ENCODE data around the gene RHBDD2. TPM values are rescaled to one million over a fixed set of nuclear protein-coding genes. Genes with fewer than 3 reads are reported as not detected.

RHBDD2 gene
- total and polyA plus RNA-seq, 2 donors (not counting 3 experiments of a cell fraction or from before 2014, with no cell fraction given): 36.7 to 99.2 TPM

DNA sequence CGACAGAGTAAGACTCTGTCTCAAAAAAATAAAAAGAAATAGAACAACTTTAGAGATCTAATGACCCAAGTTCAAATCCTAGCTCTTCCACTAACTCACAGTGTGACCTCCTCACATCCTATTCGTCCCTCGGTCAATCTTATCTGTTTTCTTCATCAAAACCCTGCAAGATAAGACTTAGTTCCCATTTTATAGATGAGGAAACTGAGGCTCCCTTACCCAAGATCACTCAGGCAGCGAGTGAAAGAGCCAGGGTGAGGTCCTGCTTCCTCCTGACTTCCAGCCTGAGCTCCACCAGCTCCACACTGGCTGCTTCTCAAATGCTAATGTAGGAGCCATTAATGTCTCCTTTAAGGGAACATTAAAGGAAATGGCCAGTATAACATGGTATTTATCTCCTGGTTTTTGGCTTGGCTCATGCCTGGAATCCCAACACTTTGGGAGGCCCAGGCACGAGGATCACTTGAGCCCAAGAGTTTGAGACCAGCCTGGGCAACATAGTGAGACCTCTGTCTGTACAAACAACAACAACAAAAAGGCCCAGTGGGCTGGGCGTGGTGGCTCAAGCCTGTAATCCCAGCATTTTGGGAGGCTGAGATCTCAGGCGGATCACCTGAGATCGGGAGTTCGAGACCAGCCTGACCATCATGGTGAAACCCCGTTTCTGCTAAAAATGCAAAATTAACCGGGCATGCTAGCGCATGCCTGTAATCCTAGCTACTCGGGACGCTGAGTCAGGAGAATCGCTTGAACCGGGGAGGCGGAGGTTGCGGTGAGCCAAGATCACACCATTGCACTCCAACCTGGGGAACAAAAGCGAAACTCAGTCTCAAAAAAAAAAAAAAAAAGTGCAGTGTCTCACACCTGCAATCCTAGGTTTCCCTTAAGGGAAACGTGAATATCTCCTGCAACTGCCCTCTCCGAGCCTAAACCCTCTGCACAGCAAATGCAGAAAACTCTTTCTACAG is 3.4 kb upstream of the RHBDD2 start:
- H3K4me2 ChIP-seq (ENCODE audit: insufficient read depth, low read length): no peak overlapping the region
- no peaks in the 10 kb centered on the region for H3K9me1 ChIP-seq (replicated peaks; ENCODE audit: control insufficient read depth, extremely low read depth, insufficient read depth, low read length)
- BruUV-seq (replicated peaks): no TSS peak
- POLR2A ChIA-PET: interaction anchor here (0.5 kb wide), 1 partner anchor 34 kb away, joined by 5 read pairs; no protein-coding TSS in a partner anchor
- intact Hi-C loops (cut with micrococcal nuclease) (no loop called here), dilution Hi-C loops (cut with MboI; ENCODE audit: extremely low pct_ligation_motif_present, low sequenced_read_pairs) (no loop called here)
- no peak overlapping the region for H3K4me3 ChIP-seq (replicated peaks in 1 of 3; ENCODE audit: insufficient read depth in 1 of 3, low read depth in 1 of 3, low read length in 3 of 3)
- H3K9me3 ChIP-seq (replicated peaks; ENCODE audit: control insufficient read depth, insufficient read depth, low read length): no peaks in the 10 kb centered on the region
- no peaks in the 10 kb centered on the region for H3K36me3 ChIP-seq (ENCODE audit: control insufficient read depth in 2 of 2, extremely low read depth in 1 of 2, insufficient read depth in 2 of 2, low read length in 2 of 2)
- no peak overlapping the region for H2AFZ ChIP-seq (ENCODE audit: low read depth, low read length)
- H3K27me3 ChIP-seq (ENCODE audit: control insufficient read depth in 2 of 2, insufficient read depth in 2 of 2, low read length in 2 of 2): no peaks in the 10 kb centered on the region
- DNase-seq (ENCODE audit: low read depth, low spot score) (no peak), FAIRE-seq (no peak)
- CTCF ChIA-PET: no interaction called here
- H3K9ac ChIP-seq (replicated peaks; ENCODE audit: extremely low read depth, insufficient read depth, low read length): no peak overlapping the region
- peaks cover 11% of the 10 kb centered on the region for H3K79me2 ChIP-seq (ENCODE audit: control insufficient read depth, insufficient read depth, low read length)
- TF ChIP-seq MAX (IDR thresholded peaks at IDR 0.05; ENCODE audit: insufficient read depth, insufficient read length) (no peak), MYC (IDR thresholded peaks at IDR 0.05; ENCODE audit: low read depth, low read length) (no peak), FOS (IDR thresholded peaks at IDR 0.05; ENCODE audit: borderline replicate concordance, insufficient read depth, low read length) (no peak), EZH2 (IDR thresholded peaks at IDR 0.05; ENCODE audit: borderline replicate concordance, low read depth, low read length, severe bottlenecking) (no peak), POLR2AphosphoS5 (IDR thresholded peaks at IDR 0.05; ENCODE audit: insufficient read depth, low read depth, low read length) (no peak), POLR2A (IDR thresholded peaks at IDR 0.05; ENCODE audit: low read depth, low read length) (no peak), JUN (IDR thresholded peaks at IDR 0.05; ENCODE audit: borderline replicate concordance, insufficient read depth, insufficient read length, low read depth) (no peak), GATA2 (IDR thresholded peaks at IDR 0.05; ENCODE audit: insufficient read depth, insufficient read length, low read depth, low read length) (no peak)
- TF ChIP-seq, protein P1, sequence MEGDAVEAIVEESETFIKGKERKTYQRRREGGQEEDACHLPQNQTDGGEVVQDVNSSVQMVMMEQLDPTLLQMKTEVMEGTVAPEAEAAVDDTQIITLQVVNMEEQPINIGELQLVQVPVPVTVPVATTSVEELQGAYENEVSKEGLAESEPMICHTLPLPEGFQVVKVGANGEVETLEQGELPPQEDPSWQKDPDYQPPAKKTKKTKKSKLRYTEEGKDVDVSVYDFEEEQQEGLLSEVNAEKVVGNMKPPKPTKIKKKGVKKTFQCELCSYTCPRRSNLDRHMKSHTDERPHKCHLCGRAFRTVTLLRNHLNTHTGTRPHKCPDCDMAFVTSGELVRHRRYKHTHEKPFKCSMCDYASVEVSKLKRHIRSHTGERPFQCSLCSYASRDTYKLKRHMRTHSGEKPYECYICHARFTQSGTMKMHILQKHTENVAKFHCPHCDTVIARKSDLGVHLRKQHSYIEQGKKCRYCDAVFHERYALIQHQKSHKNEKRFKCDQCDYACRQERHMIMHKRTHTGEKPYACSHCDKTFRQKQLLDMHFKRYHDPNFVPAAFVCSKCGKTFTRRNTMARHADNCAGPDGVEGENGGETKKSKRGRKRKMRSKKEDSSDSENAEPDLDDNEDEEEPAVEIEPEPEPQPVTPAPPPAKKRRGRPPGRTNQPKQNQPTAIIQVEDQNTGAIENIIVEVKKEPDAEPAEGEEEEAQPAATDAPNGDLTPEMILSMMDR (IDR thresholded peaks at IDR 0.05; ENCODE audit: extremely low read depth in 1 of 2, insufficient read depth in 1 of 2, low read depth in 1 of 2, low read length in 2 of 2): no peak
- H3K27ac ChIP-seq (ENCODE audit: insufficient read depth, low read depth, low read length): no peak overlapping the region
- no peaks in the 10 kb centered on the region for H4K20me1 ChIP-seq (replicated peaks; ENCODE audit: control insufficient read depth, extremely low read depth, insufficient read depth, low read length)
- H3K4me1 ChIP-seq (ENCODE audit: control insufficient read depth, extremely low read depth, insufficient read depth, low read length): peaks cover 17% of the 10 kb centered on the region
